ENCODE data around the gene AGAP2. TPM values are rescaled to one million over a fixed set of nuclear protein-coding genes. Genes with fewer than 3 reads are reported as not detected.

AGAP2 gene
- total and polyA plus RNA-seq, 2 of the 13 experiments (the other 11 are each of a cell fraction or from before 2014, with no cell fraction given) = 0.38 to 0.45 TPM

GRCh38 chr12:57744777-57745484, 6.4 kb upstream of the AGAP2 start, which contains the start of gene TSPAN31 (continued):
- TF ChIP-seq AFF4 (CRISPR knock-in tag; IDR thresholded peaks at IDR 0.05) (no peak), MBD4 (IDR thresholded peaks at IDR 0.05; ENCODE audit: borderline replicate concordance, low read length) (no peak), CHD2 (IDR thresholded peaks at IDR 0.05; ENCODE audit: low read depth, low read length) (no peak), PAF1 (CRISPR knock-in tag; IDR thresholded peaks at IDR 0.05) (no peak), CTCF (CRISPR knock-in tag; IDR thresholded peaks at IDR 0.05) (no peak), HMGA1 (CRISPR knock-in tag; conservative IDR thresholded peaks at IDR 0.05) (no peak), ZNF616 (CRISPR knock-in tag; IDR thresholded peaks at IDR 0.05; ENCODE audit: low read depth) (no peak), NFYC (CRISPR knock-in tag; IDR thresholded peaks at IDR 0.05) (peak; percentile 92), ZNF607 (CRISPR knock-in tag; IDR thresholded peaks at IDR 0.05; ENCODE audit: borderline replicate concordance) (no peak; the same call in 1 of the 2 replicates), ZNF468 (CRISPR knock-in tag; IDR thresholded peaks at IDR 0.05) (no peak), HMGXB3 (CRISPR knock-in tag; IDR thresholded peaks at IDR 0.05; ENCODE audit: borderline replicate concordance) (0 out of 2 replicates have a peak, but pooled peaks have one; percentile 6), MAFK (conservative IDR thresholded peaks at IDR 0.05 in 1 of 2, IDR thresholded peaks at IDR 0.05 in 1 of 2; ENCODE audit: low read length in 2 of 2) (no peak; a peak in 1 of 4 replicates), CEBPB (IDR thresholded peaks at IDR 0.05; ENCODE audit: borderline replicate concordance, low read depth, low read length) (peak; percentile 79; the same call in 1 of the 2 replicates), SP2 (CRISPR knock-in tag; IDR thresholded peaks at IDR 0.05) (peak; percentile 90), CENPBD1 (CRISPR knock-in tag; IDR thresholded peaks at IDR 0.05; ENCODE audit: borderline replicate concordance, low read depth) (no peak), ZNF121 (CRISPR knock-in tag; IDR thresholded peaks at IDR 0.05) (no peak), CCDC6 (CRISPR knock-in tag; IDR thresholded peaks at IDR 0.05) (no peak), ZNF703 (CRISPR knock-in tag; IDR thresholded peaks at IDR 0.05; ENCODE audit: borderline replicate concordance) (no peak), ZNF260 (CRISPR knock-in tag; IDR thresholded peaks at IDR 0.05; ENCODE audit: borderline replicate concordance, low read depth) (no peak)
